Endometrial microvascular endothelial cells (primary cell): ENCODE results near the gene EFHD1. TPM values are rescaled to one million over a fixed set of nuclear protein-coding genes. Genes with fewer than 3 reads are reported as not detected.
"Not testable (repeated sequence)": the region's sequence is repeated elsewhere in the genome, so short reads cannot be mapped to it uniquely, and the experiment has no call there.

ENCODE experiments used
- in situ Hi-C: cut with HindIII; loops from 2 replicates; pipeline ENCODE4 v1.10.0; 2017; ENCODE audit warnings: low sequenced_read_pairs, low pct_unique_long_range_greater_than_20kb; ENCODE audit errors: inconsistent ontology term
- total RNA-seq: library from RNA; depleted of rRNA; stranded (reverse); fragments of >200 nt; gene quantifications from one replicate; pipeline ENCODE4 v1.2.3, GENCODE V29; 2015; ENCODE audit errors: inconsistent ontology term

Gene EFHD1
- total RNA-seq, 1 donor from 2014 or later, result 0.19 TPM

GRCh38 chr2:232611559-232612218, 21.7 kb upstream of the EFHD1 start:
- in situ Hi-C loops, result no loop called here

- in situ Hi-C loops, result no loop called here
Measured at GRCh38 chr2:232613538-232614134, 19.8 kb upstream of the EFHD1 start.

- in situ Hi-C loops, result no loop called here
Measured at GRCh38 chr2:232615339-232615738, 18.1 kb upstream of the EFHD1 start.

GRCh38 chr2:232621186-232621585, 12.2 kb upstream of the EFHD1 start:
- in situ Hi-C loops, result no loop called here

- in situ Hi-C loops, result no loop called here
Measured at GRCh38 chr2:232622563-232622962, 10.8 kb upstream of the EFHD1 start.

DNA sequence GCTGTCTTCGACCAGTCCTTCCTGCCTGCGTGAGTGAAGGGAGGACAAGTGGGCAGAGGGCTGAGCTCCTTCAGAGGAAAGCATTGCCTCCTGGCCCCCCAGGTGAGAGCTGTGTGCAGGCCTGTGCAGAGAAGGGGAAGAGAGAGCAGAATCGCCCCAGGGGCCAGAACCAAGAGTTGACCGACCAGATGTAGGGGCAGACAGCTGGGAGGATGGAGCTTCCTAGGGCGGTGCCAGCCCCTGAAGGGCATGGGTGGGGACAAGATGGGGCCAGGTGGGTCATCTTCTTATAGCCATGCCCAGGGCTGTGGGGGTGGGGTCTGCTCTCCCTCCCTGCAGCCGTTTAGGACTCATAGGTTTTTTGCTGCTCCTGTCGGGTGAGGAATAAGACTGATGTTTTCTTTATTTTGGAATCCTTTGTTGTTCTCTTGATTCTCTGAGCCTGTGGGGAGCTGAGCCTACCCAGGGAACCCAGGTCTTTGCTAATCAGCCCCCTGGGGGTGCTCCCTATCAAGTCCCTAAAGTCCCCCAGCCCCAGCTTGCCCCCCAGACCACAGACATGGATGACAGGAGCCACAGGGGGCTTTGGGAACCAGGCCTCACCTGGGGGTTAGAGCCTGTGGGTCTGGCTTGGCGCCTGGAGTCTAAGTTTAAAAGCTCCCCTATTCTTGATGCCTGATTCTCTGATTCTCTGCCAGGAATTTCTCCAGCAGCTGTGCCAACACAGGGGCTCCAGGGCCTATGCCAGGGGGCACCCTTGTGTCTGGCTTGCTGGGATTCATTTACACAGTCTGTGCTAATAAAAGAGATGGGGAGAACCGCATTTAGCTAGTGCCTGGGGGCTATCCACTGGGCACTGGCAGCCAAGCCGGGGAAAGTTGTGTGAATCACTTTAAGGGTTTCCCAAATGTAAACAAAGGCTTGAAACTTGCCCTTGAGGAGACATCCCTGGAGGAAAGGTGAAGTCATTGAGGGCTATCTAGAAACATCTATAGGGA, 9.3 kb upstream of the EFHD1 start:
- in situ Hi-C loops, result no loop called here

- in situ Hi-C loops, result no loop called here
Measured at GRCh38 chr2:232626584-232626983, 6.8 kb upstream of the EFHD1 start.

DNA sequence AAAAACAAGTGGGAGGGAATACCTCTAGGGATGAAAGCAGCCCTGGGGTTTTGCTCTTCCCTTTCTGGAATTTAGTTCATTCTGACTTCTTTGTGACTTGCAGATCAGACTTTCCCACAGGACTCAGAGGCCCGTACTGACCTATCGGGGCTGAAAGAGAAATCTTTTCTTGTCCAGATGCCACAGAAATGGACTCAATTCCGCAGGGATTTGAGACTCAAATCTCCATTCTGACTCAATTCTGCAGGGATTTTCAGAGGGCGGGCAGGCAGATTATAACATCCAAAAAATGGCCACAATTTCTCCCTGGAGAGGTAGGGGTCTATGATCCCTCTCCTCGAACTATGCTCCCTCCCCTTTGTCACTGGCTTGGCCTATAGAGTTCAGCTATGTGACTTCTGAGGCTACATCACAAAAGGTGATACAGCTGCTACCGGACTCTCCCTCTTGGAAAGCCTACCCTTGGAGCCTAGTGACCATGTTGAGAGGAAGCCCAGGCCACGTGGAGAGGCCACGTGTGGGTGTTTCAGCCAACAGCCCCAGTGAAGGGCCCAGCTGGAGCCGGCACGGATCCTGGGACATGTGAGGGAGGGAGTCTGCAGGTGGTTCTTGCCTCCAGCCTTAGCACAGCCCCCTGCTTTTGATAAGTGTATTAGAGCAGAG, 4.8 kb upstream of the EFHD1 start:
- in situ Hi-C loops, result no loop called here

DNA sequence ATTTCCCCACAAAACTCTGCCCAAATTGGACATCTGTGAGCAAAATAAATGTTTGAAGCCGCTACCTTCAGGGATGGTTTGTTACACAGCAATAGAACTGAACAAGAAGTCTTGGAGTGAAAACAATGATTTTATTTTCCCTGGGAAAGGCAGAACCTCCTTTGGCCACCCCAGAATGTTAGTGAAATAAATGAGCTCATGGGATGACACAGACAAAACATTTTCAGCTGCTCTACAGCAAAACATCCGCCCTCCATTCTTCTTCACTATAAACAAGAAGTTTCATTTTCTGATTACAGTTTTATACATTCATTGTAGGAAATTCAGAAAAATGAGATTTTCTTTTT, 4.3 kb upstream of the EFHD1 start:
- in situ Hi-C loops, result no loop called here

DNA sequence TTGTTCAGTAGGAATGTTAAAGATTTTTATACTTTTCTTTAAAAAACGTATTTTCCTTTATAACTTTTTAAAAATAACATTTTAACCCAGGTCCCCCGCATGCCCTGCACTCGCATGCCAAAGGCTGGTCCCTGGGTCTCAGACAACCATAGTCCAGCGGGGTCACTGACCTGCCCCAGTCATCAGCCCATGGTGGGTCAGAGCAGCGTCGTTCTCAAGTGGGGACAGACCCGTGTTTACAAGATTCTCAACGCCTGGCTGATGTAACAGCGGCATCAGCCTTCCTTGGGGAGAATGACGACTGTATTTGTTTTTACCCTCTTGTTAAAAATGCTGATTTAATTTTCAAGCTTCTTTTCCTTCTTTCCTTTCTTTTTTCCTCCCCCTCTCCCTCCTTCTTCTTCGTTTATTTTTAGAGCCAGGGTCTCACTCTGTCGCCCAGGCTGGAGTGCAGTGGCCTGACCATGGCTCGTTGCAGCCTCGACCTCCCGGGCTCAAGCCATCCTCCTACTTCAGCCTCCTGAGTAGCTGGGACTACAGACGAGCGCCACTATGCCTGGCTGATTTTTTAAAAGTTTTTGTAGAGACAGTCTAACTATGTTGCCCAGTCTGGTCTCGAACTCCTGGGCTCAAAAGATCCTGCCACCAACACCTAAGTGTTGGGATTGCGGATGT, 1.0 kb upstream of the EFHD1 start:
- in situ Hi-C loops, result no loop called here

DNA sequence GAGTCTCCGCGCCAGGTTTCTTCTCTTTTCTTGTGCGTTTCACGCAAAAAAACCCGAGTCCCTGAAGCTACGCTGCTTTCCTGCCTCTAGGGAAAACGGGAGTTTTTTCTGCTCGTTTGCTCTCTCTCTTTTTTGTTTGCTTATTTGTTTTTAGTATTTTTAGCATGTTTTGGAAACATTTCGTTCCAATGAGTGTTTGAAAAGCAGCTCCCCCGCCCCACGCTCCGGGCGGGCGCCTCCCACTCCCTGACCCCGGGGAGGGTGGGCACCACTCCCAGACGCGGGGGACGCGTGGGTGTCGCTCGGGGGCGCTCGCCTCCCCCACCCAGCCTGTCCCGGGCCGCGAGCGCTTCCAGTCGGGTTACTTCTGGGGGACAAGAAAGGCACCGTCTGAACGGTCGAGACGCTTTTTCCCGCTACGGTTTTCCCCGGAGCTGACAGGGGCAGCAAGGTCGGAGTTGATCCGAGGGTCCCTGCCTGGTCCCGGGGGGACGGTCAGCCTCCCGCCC, 446 bp upstream of the EFHD1 start:
- in situ Hi-C loops, result no loop called here

DNA sequence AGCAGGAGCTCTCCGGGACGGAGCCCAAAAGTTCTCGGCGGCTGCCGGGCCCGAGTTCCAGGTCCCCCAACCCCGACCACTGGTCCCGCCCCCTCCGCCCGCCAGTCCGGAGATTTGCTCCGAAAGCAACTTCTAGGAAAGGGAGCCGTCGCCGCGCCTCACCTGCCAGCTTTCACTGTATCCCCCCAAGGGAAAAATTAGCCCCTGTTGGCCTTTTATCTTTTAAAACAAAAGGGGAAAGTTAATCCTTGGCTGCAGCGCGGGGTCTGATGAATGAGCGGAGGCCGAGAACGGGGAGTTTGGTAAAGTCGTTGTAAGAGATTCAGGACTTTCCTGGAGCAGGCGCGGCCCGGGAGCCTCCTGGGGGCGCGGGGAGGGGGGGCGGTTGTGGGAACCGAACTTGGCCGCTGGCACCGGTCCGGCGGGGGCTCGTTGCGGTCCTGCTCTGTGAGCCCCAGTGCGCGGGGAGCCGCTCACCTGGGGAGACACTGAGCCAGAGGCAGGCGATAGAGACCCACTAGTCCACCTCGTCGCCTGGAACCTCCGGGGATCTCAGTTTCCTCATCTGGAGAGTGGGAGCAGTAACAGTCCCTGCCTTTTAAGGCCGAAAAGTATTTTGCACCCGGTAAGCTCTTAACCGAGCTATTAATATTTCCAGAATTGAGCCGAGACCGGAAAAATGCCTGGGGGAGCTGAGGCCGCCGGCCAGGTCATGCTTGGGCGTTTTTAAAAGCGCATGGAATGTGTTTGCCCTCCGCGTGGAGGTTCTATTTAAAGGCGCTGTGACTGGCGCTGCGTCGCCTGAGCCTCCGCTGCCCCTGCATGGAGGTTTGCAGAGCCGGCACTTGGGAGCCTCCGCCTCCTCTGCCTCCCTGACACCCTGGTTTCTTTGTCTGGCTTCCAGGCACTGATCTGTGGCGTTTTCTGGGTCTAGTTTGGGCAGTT, 1.1 kb downstream of the EFHD1 start:
- in situ Hi-C loops, result no loop called here

GRCh38 chr2:232635376-232635775, 2.0 kb downstream of the EFHD1 start:
- in situ Hi-C loops, result not testable (repeated sequence)

DNA sequence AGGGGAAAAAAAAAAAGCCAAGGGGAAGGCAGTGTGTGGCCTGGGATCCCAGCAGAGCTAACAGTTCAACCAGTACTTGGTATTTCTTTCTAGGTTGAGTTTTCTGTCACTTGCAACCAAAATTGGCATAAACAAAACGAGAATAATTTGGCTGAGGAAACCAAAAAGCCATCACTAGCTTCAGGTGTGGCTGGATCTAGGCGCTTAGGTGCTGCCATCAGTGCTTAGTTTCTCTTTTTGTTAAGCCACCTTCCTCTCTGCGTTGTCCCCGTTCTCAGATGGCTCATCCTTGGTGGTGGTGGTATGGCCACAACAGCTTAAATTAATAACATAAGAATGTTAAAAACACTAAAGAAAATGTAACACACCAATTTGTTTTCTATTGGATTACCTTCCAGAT, 2.4 kb downstream of the EFHD1 start:
- in situ Hi-C loops, result no loop called here

- in situ Hi-C loops, result no loop called here
Measured at GRCh38 chr2:232636788-232637420, 3.5 kb downstream of the EFHD1 start.

DNA sequence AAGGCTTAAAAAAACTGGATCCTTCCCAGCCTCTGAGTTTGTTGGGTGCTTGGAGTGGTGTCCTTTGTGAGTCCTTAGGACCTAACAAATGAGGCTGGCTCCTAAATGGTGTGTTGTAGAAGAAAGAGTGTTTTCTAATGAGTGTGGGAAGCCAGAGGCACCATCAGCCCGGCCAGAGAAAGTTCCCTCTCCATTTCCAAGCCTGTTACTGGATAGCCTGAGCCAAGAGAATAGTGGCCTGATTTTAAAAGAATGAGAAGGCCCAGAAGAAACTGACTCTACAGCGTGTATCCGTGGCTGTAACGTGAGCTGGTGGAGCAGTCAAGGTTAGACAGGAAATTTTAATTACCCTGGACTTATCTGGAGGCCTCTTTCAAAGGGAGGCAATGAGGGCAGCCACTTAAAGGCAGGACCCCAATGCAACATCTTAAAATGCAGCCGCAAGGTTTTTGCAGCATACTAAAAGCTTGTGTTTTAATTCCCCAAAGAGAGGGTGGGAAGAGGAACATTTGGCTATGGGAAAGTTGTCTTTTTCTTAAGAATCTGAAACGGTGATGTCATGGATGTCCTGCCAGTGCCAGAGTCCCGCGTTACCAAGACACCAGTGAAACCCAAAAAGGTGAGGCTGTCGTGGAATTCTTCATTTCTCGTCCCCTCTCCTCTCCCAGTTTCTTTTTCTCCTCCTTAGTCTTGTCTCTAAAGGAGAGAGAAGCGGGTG, 4.6 kb downstream of the EFHD1 start:
- in situ Hi-C loops, result no loop called here
